G401 (cell line): Measurements from ENCODE around the gene KLHL35. TPM values are rescaled to one million over a fixed set of nuclear protein-coding genes. Genes with fewer than 3 reads are reported as not detected.
"Not testable (repeated sequence)": the region's sequence is repeated elsewhere in the genome, so short reads cannot be mapped to it uniquely, and the experiment has no call there.

ENCODE experiments used
- DNase-seq: peaks from one replicate; pipeline ENCODE4 v3.0.0-alpha.2; 2015; ENCODE audit warnings: low spot score
- in situ Hi-C: cut with HindIII; loops from 2 replicates; pipeline ENCODE4 v1.10.0; 2016; ENCODE audit warnings: low sequenced_read_pairs, mixed read lengths
- total RNA-seq: library from RNA; depleted of rRNA; stranded (reverse); fragments of >200 nt; shearing (Covaris generic); gene quantifications from 2 replicates; pipeline ENCODE4 v1.2.3, GENCODE V29; 2014; rRNA removed

Gene KLHL35
- total RNA-seq, 1 experiment from 2014 or later: not detected

- DNase-seq, in situ Hi-C loops: not testable (repeated sequence)
These were observed 54.2 kb downstream of the KLHL35 start for GRCh38 chr11:75378776-75379175.

GRCh38 chr11:75376175-75376574 lies 56.8 kb downstream of the KLHL35 start:
- DNase-seq: no peak
- in situ Hi-C loops: no loop called here

GRCh38 chr11:75375626-75376025 lies 57.4 kb downstream of the KLHL35 start:
- DNase-seq: no peak
- in situ Hi-C loops: no loop called here

GRCh38 chr11:75374646-75375045 lies 58.4 kb downstream of the KLHL35 start:
- DNase-seq: no peak
- in situ Hi-C loops: no loop called here

- no peak for DNase-seq
- in situ Hi-C loops: no loop called here
These were observed 59.8 kb downstream of the KLHL35 start for GRCh38 chr11:75373201-75373600.

Other genes with a start within 250 kb of the KLHL35 start
- gene TPBGL, start 192.4 kb downstream of the KLHL35 start, total RNA-seq: not detected in 2 replicates
- 39.0 and 44.6 TPM in 2 replicates for gene ARRB1, start 81.5 kb downstream of the KLHL35 start, total RNA-seq
- gene RPS3, start 33.7 kb downstream of the KLHL35 start, total RNA-seq: 2,959 and 3,951 TPM in 2 replicates
- gene GDPD5, start 92.7 kb upstream of the KLHL35 start, total RNA-seq: 4.6 and 10.8 TPM in 2 replicates
- gene SERPINH1, start 129.1 kb upstream of the KLHL35 start, total RNA-seq: 721 and 818 TPM in 2 replicates
- 1.6 TPM in 1 of 2 replicates, not detected in the other for gene MAP6, start 235.8 kb upstream of the KLHL35 start, total RNA-seq